Measurements from ENCODE around the gene TSEN15.

DNA sequence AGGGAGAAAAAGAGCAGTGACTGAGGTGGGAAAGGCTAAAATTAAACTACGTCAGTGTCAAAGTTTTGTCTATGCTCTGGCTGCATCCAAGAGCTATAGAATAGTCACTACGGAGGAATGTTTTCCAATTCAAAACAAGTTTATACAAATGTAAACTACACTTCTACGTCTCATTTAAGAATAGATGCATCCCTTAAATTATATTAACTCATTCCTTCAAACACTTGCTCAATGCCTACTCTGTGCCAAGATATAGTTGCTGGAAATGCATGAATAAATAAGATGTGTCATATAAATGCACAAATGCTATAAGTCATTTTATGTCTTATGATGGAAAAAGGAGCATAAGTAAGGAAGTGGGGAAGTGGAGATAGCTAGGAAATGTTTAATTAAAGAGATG is 9.8 kb upstream of the TSEN15 start:
- TF ChIP-seq ZBED1 (IDR thresholded peaks at IDR 0.05; ENCODE audit: borderline replicate concordance) (no peak), CTCF (IDR thresholded peaks at IDR 0.05 in 2 of 3, conservative IDR thresholded peaks at IDR 0.05 in 1 of 3; ENCODE audit: control insufficient read depth in 2 of 3, extremely low read depth in 1 of 3, insufficient read depth in 1 of 3, low read depth in 3 of 3, low read length in 3 of 3) (no peak), ZBTB11 (CRISPR knock-in tag; IDR thresholded peaks at IDR 0.05) (no peak), ESRRA (IDR thresholded peaks at IDR 0.05; ENCODE audit: low read length) (no peak)
- TF ChIP-seq, protein P1, sequence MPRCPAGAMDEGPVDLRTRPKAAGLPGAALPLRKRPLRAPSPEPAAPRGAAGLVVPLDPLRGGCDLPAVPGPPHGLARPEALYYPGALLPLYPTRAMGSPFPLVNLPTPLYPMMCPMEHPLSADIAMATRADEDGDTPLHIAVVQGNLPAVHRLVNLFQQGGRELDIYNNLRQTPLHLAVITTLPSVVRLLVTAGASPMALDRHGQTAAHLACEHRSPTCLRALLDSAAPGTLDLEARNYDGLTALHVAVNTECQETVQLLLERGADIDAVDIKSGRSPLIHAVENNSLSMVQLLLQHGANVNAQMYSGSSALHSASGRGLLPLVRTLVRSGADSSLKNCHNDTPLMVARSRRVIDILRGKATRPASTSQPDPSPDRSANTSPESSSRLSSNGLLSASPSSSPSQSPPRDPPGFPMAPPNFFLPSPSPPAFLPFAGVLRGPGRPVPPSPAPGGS (IDR thresholded peaks at IDR 0.05; ENCODE audit: borderline replicate concordance, insufficient read depth, low read depth, low read length, poor library complexity, severe bottlenecking), result no peak
